GM12801 (cell line): ENCODE data around the gene GAGE12J.
"Not testable (repeated sequence)": the region's sequence is repeated elsewhere in the genome, so short reads cannot be mapped to it uniquely, and the experiment has no call there.

Source experiments
- TF ChIP-seq, protein P1 (sequence below): IDR thresholded peaks from one replicate; pipeline ENCODE4 v1.5.1; 2011; ENCODE audit warnings: control low read depth; ENCODE audit not compliant: insufficient read length; ENCODE audit errors: extremely low read depth

Gene GAGE12J, protein sequence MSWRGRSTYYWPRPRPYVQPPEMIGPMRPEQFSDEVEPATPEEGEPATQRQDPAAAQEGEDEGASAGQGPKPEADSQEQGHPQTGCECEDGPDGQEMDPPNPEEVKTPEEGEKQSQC

DNA sequence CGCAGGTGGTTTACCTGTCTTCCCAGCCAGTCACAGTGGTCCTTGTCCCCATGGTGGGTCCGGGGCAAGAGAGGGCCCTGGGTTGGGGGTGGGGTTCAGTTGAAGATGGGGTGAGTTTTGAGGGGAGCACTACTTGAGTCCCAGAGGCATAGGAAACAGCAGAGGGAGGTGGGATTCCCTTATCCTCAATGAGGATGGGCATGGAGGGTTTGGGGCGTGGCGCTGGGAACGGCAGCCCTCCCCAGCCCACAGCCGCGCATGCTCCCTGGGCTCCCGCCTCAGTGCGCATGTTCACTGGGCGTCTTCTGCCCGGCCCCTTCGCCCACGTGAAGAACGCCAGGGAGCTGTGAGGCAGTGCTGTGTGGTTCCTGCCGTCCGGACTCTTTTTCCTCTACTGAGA, at the start of gene GAGE12J:
Gene GAGE12J (plus strand): TSS at position 301 of the 400 bp plus-strand sequence. CDS start 1,157 bp downstream, outside the sequence.
- TF ChIP-seq, protein P1, sequence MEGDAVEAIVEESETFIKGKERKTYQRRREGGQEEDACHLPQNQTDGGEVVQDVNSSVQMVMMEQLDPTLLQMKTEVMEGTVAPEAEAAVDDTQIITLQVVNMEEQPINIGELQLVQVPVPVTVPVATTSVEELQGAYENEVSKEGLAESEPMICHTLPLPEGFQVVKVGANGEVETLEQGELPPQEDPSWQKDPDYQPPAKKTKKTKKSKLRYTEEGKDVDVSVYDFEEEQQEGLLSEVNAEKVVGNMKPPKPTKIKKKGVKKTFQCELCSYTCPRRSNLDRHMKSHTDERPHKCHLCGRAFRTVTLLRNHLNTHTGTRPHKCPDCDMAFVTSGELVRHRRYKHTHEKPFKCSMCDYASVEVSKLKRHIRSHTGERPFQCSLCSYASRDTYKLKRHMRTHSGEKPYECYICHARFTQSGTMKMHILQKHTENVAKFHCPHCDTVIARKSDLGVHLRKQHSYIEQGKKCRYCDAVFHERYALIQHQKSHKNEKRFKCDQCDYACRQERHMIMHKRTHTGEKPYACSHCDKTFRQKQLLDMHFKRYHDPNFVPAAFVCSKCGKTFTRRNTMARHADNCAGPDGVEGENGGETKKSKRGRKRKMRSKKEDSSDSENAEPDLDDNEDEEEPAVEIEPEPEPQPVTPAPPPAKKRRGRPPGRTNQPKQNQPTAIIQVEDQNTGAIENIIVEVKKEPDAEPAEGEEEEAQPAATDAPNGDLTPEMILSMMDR = not testable (repeated sequence)

DNA sequence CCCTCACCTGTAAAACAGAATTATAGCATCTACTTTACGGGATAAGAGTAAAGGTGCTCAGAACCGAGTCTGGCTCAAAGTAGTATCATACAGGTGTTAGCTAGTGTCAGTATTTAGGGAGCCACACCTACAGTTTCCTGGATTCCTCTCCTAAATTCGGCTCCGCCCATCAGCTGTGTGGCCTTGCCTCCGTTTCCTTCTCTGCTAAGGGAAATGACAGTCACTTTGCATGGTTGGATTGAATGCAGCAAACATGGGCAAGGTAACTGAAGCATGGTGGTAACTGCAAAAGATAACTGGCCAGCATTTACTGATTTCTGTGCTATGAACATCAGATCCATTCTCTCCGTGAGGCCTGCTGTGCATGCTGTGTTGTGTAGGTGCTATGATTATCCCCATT, 49.4 kb upstream of the GAGE12J start:
- TF ChIP-seq, protein P1 = no peak

DNA sequence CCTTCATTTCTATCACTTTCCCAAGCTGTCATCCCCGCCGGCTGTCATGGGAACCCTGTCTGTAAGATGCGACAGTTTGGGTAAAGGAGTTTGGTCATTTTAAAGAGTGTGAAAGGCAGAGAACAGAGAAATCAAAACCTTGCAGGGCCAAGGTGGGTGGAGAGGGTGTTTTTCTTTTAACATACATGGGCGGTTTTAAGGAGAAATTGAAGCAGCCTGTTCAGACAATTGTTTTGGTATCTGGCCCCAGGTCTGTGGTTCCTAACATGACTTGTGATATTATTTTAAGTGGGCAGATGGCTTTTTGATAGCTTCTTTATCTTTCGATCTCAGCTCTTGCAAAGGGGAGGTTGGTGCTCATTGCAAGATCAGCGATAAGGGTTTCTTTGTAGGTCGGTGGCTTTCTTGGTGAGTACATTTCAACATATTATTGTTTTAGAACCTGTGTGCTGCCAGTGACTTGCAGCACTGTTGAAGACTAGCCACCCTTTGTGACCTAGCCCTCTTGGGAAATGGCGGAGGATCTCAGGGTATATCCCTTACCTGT, 48.6 kb upstream of the GAGE12J start:
- TF ChIP-seq, protein P1 = no peak

DNA sequence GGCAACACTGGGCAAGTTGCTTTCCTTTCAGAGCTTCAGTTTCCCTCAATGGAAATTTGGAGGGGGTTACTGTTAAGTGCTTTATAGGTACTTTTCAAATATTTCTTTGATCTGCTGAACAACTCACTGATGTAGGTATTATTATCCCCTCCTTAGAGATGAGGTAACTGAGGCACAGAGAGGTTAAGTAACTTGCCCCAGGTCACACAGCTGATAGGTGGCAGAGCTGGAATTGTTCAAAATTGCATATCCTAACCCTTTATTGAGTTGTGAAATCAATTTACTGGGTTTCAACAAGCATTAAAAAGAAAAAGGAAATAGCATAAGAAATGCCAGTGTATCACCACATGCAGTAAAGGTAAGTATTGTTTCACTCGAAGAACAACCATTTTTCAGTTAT, 45.6 kb upstream of the GAGE12J start:
- TF ChIP-seq, protein P1 = no peak

DNA sequence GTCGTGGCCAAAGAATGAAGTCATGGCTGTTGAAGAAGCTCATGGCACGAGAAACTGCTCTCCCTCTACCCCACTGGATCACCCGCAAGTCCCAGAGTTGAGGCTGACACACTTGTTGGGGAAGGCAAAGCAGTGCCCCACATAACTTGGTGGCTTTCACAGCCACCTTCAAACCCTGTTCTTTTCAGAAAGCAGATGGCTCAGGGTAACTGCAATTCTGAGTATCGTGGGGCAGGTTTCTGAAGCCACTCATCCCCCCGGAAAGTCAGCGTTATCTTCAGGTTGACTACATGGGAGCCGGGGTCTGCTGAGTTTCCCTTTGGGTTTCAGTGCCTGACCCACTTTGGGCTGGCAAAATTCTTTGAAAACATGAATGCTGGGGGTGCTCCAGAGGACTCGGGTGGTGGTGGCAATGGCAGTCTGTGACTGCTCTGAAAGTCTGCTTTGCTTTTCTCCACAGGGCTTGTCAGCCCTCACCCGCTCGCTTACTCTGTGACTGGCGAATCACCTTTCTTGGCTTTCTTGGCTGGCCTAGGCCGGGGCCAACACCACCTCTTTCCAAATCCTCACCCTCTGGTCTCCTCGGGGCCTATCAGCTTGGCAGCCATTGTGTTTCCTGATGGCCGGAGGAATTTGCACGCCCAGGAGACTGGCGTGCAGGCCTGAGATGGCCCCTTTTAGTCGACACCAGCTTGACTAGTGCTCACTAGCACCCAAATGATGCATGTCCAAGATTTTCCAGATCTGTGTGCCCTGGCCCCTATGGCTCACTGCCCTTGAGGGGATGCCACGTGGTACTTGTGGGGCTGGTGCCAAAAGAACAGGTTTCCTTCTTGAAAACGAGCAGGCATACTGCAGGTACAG, 44.9 kb upstream of the GAGE12J start:
- TF ChIP-seq, protein P1 = no peak

DNA sequence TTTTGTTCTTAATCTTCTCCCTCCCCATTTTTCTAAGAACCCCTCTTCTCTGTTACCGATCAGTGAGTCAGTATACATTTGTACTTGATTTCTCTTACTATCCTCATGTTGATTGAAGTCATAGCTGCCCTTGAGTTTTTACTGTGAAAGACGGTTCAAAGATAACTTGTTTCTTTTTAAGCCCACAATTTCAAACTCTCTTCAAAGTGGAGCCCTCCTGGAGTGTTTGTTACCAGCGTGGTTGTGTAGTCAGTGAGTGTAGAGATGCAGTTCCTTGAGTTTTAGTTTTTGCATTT, 44.4 kb upstream of the GAGE12J start:
- TF ChIP-seq, protein P1 = no peak

DNA sequence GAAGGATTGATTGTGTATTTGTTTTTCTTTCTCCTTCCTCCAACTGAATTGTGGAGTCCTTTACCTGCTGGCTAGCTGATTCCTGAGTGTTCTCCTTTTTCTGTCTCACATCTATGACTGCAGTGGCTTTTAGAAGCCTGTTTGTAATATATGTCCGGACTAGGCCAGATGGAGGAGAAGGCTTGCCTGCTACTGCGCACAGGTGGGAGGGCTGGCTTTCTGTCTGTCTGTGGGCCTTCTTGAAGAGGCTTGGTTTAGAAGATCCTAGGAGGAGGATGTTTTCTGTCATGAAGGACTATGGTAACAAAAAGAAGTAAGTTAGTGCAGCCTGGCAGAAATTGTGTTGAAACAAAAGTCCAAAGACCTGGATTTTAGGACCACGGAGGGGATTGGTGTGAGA, 43.8 kb upstream of the GAGE12J start:
- TF ChIP-seq, protein P1 = no peak
